ENCODE results near the gene STAM2.

Gene STAM2

DNA sequence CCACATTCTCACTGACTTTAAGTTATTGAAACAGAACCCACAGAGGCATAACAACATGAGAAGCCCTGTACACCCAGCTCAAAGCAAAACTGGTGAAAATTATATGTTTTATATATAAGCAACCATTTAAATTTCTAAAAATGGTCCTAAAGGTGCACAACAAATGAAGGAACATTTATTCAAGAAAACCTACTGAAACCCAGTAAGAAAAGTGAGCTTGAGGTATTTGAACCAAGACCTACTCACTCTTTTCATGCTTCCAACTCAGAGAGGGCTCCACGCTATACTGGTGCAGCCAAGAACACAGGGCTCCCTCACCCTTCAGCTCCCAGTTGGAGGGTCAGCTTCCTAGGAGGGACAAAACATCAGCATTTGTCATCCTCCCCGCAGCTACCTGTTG is 74.6 kb downstream of the STAM2 start:
- TF ChIP-seq, protein P1, sequence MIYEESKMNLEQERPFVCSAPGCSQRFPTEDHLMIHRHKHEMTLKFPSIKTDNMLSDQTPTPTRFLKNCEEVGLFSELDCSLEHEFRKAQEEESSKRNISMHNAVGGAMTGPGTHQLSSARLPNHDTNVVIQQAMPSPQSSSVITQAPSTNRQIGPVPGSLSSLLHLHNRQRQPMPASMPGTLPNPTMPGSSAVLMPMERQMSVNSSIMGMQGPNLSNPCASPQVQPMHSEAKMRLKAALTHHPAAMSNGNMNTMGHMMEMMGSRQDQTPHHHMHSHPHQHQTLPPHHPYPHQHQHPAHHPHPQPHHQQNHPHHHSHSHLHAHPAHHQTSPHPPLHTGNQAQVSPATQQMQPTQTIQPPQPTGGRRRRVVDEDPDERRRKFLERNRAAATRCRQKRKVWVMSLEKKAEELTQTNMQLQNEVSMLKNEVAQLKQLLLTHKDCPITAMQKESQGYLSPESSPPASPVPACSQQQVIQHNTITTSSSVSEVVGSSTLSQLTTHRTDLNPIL (CRISPR knock-in tag; IDR thresholded peaks at IDR 0.05; ENCODE audit: low read depth) = no peak
- no peak for TF ChIP-seq SNAI2 (CRISPR knock-in tag; IDR thresholded peaks at IDR 0.05)
- TF ChIP-seq ESRRG (CRISPR knock-in tag; IDR thresholded peaks at IDR 0.05) = no peak
- no peak for TF ChIP-seq TCF4 (CRISPR knock-in tag; IDR thresholded peaks at IDR 0.05; ENCODE audit: borderline replicate concordance)
- no peak for TF ChIP-seq ZC3H10 (CRISPR knock-in tag; IDR thresholded peaks at IDR 0.05)
- no peak for TF ChIP-seq ZNF70 (CRISPR knock-in tag; IDR thresholded peaks at IDR 0.05)
- TF ChIP-seq ZNF565 (CRISPR knock-in tag; conservative IDR thresholded peaks at IDR 0.05; ENCODE audit: low read depth) = no peak
- TF ChIP-seq, protein P2, sequence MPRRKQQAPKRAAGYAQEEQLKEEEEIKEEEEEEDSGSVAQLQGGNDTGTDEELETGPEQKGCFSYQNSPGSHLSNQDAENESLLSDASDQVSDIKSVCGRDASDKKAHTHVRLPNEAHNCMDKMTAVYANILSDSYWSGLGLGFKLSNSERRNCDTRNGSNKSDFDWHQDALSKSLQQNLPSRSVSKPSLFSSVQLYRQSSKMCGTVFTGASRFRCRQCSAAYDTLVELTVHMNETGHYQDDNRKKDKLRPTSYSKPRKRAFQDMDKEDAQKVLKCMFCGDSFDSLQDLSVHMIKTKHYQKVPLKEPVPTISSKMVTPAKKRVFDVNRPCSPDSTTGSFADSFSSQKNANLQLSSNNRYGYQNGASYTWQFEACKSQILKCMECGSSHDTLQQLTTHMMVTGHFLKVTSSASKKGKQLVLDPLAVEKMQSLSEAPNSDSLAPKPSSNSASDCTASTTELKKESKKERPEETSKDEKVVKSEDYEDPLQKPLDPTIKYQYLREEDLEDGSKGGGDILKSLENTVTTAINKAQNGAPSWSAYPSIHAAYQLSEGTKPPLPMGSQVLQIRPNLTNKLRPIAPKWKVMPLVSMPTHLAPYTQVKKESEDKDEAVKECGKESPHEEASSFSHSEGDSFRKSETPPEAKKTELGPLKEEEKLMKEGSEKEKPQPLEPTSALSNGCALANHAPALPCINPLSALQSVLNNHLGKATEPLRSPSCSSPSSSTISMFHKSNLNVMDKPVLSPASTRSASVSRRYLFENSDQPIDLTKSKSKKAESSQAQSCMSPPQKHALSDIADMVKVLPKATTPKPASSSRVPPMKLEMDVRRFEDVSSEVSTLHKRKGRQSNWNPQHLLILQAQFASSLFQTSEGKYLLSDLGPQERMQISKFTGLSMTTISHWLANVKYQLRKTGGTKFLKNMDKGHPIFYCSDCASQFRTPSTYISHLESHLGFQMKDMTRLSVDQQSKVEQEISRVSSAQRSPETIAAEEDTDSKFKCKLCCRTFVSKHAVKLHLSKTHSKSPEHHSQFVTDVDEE (CRISPR knock-in tag; IDR thresholded peaks at IDR 0.05) = no peak
- ATAC-seq = no peak

- no peak for TF ChIP-seq PPARA (CRISPR knock-in tag; IDR thresholded peaks at IDR 0.05; ENCODE audit: borderline replicate concordance)
- TF ChIP-seq, protein P3, sequence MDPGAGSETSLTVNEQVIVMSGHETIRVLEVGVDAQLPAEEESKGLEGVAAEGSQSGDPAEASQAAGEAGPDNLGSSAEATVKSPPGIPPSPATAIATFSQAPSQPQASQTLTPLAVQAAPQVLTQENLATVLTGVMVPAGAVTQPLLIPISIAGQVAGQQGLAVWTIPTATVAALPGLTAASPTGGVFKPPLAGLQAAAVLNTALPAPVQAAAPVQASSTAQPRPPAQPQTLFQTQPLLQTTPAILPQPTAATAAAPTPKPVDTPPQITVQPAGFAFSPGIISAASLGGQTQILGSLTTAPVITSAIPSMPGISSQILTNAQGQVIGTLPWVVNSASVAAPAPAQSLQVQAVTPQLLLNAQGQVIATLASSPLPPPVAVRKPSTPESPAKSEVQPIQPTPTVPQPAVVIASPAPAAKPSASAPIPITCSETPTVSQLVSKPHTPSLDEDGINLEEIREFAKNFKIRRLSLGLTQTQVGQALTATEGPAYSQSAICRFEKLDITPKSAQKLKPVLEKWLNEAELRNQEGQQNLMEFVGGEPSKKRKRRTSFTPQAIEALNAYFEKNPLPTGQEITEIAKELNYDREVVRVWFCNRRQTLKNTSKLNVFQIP (CRISPR knock-in tag; IDR thresholded peaks at IDR 0.05; ENCODE audit: borderline replicate concordance, low read depth) = no peak
- no peak for TF ChIP-seq ISL1 (CRISPR knock-in tag; IDR thresholded peaks at IDR 0.05)
- TF ChIP-seq ZNF565 (CRISPR knock-in tag; conservative IDR thresholded peaks at IDR 0.05; ENCODE audit: low read depth) = no peak
- TF ChIP-seq, protein P1 (CRISPR knock-in tag; IDR thresholded peaks at IDR 0.05; ENCODE audit: low read depth) = no peak
- TF ChIP-seq TCF4 (CRISPR knock-in tag; IDR thresholded peaks at IDR 0.05; ENCODE audit: borderline replicate concordance) = no peak
- TF ChIP-seq RARB (CRISPR knock-in tag; IDR thresholded peaks at IDR 0.05) = no peak
- TF ChIP-seq, protein P4, sequence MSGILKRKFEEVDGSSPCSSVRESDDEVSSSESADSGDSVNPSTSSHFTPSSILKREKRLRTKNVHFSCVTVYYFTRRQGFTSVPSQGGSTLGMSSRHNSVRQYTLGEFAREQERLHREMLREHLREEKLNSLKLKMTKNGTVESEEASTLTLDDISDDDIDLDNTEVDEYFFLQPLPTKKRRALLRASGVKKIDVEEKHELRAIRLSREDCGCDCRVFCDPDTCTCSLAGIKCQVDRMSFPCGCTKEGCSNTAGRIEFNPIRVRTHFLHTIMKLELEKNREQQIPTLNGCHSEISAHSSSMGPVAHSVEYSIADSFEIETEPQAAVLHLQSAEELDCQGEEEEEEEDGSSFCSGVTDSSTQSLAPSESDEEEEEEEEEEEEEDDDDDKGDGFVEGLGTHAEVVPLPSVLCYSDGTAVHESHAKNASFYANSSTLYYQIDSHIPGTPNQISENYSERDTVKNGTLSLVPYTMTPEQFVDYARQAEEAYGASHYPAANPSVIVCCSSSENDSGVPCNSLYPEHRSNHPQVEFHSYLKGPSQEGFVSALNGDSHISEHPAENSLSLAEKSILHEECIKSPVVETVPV (CRISPR knock-in tag; IDR thresholded peaks at IDR 0.05) = no peak
- no peak for TF ChIP-seq ZC3H10 (CRISPR knock-in tag; IDR thresholded peaks at IDR 0.05)
- TF ChIP-seq OSR1 (CRISPR knock-in tag; IDR thresholded peaks at IDR 0.05) = no peak
- TF ChIP-seq, protein P2 (CRISPR knock-in tag; IDR thresholded peaks at IDR 0.05) = no peak
- no peak for TF ChIP-seq GLIS3 (CRISPR knock-in tag; IDR thresholded peaks at IDR 0.05)
- TF ChIP-seq BACH2 (CRISPR knock-in tag; IDR thresholded peaks at IDR 0.05; ENCODE audit: borderline replicate concordance) = no peak
- TF ChIP-seq CSDC2 (CRISPR knock-in tag; IDR thresholded peaks at IDR 0.05) = no peak
- TF ChIP-seq ARNTL (CRISPR knock-in tag; IDR thresholded peaks at IDR 0.05; ENCODE audit: borderline replicate concordance, low read depth) = no peak
- peak; percentile 40 for ATAC-seq
Measured at GRCh38 chr2:152099367-152100050, 76.1 kb downstream of the STAM2 start.

All from SK-N-SH treated with all-trans-retinoic acid at 6 μM for 48 hours (cell line).